NCI-H2107 treated with DMSO at 0.1 percent for 48 hours (cell line): ENCODE data around the gene NOL9.
"Not testable (repeated sequence)": the region's sequence is repeated elsewhere in the genome, so short reads cannot be mapped to it uniquely, and the experiment has no call there.

Experiments used
- DNase-seq: peaks from one replicate; lab custom pipeline; 2025; ENCODE audit not compliant: unreplicated experiment; lab: John Stamatoyannopoulos, UW

Gene NOL9

GRCh38 chr1:6554031-6554906 is at the start of gene NOL9:
NOL9 (minus strand) TSS chr1:6554513; CDS start chr1:6554502, 11 bp downstream.
- peak; percentile 4 for DNase-seq

- DNase-seq: no peak
Measured at GRCh38 chr1:6603238-6603914, 49.1 kb upstream of the NOL9 start.

GRCh38 chr1:6602669-6603237 is 48.4 kb upstream of the NOL9 start, which contains the start of gene KLHL21:
KLHL21 (minus strand) TSS chr1:6602869; CDS start chr1:6602817, 52 bp downstream.
- no peak for DNase-seq

DNA sequence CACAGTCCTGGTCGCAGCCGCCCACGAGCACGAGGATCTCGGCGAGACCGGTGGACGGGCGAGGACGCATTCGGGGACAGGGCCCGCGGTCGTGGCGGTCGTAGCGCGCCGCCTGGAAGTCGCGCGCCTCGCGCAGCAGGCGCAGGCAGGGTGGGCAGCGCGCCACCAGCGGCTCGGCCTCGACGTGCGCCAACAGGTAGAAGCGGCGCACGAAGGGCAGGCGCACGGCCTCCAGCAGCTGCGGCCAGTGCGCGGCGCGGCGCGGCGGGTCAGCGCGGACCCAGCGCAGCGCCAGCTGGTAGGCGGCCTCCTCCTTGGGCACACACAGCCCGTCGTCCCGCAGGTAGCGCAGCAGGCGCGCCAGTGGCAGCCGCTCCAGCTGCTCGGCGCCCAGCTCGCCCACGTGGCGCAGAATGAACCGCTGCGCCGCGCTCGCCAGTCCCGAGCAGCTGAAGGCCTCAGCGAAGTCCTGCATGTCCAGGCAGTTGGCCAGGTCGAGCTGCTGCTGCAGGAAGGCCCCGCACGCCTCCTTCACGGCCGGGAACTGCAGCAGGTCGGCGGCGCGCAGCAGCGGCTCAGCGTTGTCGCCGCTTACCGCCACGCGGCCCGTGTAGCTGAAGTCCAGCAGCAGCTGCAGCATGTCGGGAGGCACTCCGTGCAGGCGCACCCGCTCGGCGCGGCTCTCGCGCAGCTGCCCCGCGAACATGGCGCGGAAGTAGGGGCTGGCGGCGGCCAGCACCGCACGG is 47.8 kb upstream of the NOL9 start:
- DNase-seq: no peak

DNA sequence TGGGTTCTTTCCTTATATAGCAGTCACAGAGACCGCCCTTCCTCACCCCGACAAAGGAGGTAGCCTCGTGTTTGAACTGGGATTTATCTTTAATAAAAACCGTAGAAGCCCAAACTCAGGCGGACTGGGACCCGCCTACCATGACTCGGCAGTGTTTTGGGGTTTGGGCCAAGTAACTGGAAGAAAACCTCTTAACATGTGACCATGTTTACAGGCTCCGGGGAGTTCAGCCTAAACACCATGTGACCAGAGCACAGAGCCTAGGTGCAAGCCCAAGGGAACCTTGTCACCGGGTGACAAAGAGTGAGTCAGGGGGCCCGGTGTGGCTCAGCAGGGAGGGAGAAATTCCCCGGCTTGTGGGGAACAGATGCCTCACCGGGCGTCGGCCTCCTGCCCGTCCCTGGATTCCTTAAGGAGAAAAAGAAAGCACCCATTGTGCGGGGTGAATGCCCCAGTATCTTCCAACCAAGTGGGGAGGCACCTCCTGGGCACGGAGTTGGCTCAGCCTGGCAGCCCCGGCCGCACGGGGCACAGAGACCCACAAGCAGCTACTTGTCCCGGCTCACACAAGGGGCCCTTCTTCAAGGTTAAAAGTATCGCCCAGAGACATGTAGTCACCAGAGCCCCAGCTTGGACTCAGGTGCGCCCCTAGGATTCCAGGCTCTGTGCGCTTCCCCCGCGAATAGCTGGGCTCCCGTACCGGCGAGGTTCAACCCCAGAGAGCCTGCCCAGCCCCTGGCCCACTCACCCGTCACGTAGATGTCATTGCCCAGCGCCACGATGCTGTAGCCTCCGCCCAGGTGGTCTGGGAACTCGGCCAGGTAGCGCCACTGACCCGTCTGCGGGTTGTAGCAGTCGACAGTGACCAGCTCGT is 47.0 kb upstream of the NOL9 start:
- DNase-seq: no peak

DNA sequence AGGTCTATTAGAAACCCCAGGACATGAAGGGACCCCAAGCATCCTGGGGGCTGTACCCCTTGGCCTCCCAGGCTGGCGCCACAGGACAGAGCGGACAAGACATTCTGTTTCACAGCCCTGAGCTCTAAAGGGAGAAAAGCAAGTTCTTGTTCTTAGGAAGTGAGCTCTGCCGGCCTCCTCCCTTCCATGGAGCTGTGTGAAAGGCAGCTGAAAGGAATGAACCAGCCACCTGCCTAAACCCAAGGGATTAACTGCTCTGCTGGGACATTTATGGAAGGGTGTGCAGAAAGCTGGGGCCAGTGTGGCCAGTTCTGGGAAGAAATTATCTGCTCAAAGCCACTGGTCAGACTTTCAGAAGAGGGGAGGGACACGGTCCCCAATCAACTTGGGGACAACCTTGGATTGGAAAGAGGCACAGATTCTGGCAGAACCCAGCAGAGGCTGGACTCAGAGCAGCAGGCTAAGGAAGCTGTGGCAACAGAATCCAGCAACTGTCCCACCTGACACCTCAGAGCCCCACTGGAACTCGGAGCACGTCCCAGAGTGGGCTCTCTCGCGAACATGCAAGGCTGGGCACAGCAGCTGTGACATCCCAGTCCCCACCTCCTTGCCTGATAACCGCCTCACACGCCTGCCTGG is 46.2 kb upstream of the NOL9 start:
- DNase-seq: no peak

DNA sequence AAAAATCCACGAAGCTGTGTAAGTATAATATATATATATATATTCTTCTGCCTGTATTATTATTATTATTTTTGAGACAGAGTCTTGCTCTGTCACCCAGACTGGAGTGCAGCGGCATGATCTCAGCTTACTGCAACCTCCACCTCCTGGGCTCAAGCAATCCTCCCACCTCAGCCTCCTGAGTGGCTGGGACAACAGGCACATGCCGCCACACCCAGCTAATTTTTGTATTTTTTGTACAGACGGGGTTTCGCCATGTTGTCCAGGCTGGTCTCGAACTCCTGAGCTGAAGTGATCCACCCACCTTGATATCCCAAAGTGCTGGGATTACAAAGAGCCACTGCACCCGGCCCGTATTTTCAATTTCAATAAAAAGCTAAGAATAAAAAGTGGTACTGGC is 45.7 kb upstream of the NOL9 start:
- DNase-seq: not testable (repeated sequence)

GRCh38 chr1:6599141-6599975 is 45.0 kb upstream of the NOL9 start:
- no peak for DNase-seq

GRCh38 chr1:6597777-6598131 is 43.4 kb upstream of the NOL9 start:
- no peak for DNase-seq

DNA sequence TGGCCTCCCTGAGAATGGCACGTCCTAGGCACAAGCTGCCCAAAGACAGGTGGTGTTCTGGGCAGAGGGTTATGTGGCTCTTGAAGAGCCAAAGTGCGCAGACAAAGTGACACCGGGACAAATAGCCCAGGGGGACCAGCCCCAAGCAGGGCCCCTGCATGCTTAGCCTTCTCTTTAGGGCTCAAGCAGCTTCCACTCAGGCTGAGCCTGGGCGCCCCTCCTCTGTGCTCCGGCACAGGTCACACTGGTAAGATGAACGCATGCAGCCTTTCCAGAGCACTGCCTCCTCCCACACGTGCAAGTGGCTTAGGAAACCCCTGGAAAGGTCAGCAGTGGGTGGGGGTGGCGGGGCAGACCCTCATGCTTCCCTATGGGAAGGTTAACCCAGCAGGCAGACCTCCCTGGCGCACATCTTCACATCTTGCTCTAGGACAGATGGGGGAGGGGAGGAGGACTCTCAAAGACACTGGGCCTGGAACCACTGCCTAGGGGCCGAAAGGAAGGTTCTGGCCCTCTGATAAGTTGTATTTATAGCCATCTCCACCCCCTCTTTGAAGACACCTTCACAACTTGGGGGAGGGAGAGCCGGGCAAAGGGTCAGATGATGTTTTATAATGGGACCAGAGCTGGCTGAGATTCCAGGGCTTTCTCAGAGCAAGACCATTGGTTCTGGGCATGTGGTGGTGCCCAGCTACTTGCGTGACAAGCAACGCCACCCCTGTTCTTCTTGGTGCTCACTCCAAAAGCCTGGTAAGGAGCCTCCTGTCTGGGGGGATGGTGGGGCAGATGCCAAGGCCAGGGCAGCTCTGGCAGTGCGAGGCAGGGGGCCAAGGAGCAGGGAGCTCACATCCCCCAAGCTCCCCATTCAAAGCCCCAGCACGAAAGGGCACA is 42.8 kb upstream of the NOL9 start:
- no peak for DNase-seq

DNA sequence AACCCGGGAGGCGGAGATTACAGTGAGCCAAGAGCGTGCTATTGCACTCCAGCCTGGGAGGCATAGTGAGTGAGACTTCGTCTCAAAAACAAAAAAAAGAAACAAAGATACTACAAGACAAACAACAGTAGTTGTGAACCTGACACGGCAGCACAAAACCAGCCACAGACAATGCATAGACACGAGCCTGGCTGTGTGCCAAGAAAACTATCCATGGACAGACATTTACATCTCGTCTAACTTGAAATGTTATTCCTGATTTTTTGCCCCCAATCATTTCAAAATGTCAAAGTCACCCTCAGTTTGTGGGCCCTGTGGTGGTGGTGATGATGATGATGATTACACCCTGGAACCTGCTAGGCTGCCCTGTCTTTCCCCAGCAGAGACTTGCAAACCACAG is 42.0 kb upstream of the NOL9 start:
- DNase-seq: no peak

GRCh38 chr1:6594977-6595740 is 40.8 kb upstream of the NOL9 start:
- DNase-seq: no peak

DNA sequence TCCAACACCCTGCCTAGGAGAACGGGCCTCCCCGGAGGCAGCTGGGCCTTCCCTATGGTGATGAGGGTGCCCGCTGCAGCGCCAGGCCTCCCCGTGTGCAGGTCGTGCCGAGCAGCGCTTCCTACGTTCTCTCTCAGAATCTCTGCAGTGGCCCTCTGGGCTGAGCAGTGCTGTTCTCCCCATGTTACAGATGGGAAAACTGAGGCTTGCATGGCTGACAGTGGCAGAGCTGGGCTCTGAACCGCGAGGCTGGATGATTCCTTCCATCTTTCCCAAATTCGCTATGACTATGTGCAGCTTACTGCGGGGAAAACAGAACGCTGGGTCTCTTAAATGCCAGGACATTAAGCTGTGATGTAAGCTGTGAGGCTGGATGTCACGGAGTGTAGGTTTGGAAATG is 39.5 kb upstream of the NOL9 start:
- DNase-seq: no peak

- DNase-seq: no peak
Measured at GRCh38 chr1:6592865-6593593, 38.7 kb upstream of the NOL9 start.

- no peak for DNase-seq
Measured at GRCh38 chr1:6592441-6592840, 38.1 kb upstream of the NOL9 start.

- no peak for DNase-seq
Measured at GRCh38 chr1:6591644-6592043, 37.3 kb upstream of the NOL9 start.

GRCh38 chr1:6591222-6591621 is 36.9 kb upstream of the NOL9 start:
- DNase-seq: no peak
